CD4-positive, alpha-beta T cell treated with Interleukin-6 at 100 ng/mL for 8 hours (primary cell): Measurements from ENCODE around the gene NPS.

ENCODE experiments used
- DNase-seq: peaks from one replicate; pipeline ENCODE4 v3.0.0-alpha.2; 2020; ENCODE audit warnings: mixed read lengths, low spot score

The NPS gene

GRCh38 chr10:127549009-127549408 lies at the start of gene NPS:
NPS (plus strand) TSS chr10:127549309; CDS start chr10:127549369, 60 bp downstream.
- DNase-seq, result no peak

DNA sequence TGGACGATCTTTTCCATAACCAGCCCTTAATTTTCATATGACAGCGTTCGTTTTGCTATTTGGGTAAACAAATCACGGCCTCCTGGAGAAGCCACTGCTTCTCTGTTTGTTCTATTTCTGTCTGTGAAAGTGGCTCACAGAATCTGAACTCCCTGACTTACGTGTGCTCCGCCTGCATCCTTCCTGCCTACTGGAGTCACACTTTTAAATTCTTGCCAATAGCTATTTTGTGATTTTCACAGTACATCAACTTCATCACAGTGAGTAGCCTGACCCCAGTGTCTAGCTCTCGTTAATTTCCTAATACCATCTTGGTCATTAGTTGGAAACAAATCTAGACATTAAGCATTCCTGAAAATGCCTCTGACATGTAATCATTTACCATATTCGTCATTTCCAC lies 49.0 kb upstream of the NPS start:
- no peak for DNase-seq

- no peak for DNase-seq
Observed at GRCh38 chr10:127506094-127506493, 43.0 kb upstream of the NPS start.

GRCh38 chr10:127522298-127522697 lies 26.8 kb upstream of the NPS start:
- DNase-seq, result no peak

DNA sequence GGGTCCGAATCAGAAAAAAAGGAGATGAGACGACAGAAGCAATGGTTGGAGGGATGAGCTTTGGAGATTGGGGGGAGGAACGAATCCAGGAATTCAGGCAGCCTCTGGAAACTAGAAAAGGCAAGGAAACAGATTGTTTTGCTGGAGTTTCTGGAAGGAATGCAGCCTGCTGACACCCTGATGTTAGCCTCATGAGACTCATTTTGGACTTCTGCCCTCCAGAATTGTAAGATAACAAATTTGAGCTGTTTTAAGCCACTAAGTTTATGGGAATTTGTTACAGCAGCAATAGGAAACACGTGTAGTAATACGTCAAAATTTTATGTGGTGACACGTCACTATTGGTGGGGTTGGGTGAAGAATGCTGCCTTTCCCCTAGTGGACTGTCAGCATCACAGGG lies 25.6 kb upstream of the NPS start:
- DNase-seq, result no peak

DNA sequence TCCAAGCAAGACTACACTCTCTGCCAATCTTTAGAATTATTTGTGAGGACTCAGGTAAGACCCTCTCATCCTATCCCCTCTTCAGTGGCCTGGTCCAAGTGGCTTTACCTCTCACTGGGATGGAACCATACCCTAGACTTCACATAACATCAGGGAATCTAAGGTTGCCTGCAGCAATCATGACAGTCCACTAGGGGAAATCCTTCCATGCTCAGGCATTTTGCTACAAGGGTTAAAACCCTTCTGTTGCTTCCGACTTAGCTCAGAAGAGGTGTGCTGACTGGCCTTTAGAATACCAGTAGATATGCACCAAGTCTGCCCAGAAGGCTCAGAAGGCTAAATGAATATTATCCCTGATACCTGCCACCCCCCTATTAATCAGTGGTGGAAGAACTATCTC lies 24.9 kb upstream of the NPS start:
- DNase-seq, result no peak

DNA sequence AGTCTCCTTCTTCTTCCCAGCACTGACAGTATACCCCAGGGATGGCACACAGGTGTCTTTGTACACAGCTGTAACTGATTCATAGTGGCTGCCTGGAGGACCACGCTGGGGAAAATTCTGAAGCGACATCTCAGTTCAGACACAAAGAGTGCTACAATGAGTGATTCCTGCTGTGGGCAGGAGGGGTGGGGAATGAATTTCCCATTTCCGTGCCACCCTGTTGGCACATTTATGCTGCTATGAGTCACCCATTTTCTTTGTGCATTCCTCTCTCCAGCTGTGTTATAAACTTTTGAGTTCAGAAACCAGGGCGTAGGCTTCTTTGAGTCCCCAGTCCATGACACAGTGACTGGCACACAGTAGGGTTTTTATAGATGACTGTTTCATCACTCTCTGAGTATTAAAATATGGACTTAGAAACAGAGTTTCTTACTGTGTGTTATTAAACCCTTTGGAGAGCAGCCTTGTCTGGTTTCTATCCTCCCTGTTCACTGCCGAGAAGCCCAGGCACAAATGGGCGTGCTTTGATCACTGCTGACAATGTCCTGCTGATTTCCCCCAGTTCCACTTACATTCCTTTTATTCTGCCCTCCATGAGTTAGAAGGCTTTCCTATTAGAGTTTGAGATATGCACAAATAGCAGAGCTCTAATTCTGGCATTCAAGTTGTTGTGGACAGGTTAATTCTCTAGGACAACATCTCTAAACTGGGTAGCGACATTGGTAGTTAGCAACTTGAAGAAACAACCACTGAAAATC lies 24.0 kb upstream of the NPS start:
- DNase-seq, result no peak

DNA sequence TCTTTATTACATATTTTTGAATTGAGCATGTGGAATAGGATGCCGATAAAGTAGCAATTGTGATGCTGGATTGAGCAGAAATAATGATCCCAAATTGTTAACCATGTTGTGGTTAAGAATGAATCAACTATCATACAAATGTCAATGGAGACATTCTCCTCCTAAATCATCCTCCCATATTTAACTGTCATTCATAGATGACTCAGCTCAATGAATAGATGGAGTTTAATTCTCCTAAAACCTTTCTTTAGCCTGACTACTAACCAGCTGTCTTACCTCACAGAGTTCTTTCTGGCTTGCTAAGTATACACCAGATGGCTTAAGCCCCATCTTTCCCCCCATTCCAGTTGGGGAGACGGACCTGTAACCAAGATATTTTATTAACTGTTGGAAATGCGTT lies 23.4 kb upstream of the NPS start:
- no peak for DNase-seq

GRCh38 chr10:127526161-127526560 lies 22.9 kb upstream of the NPS start:
- no peak for DNase-seq

GRCh38 chr10:127527320-127527719 lies 21.8 kb upstream of the NPS start:
- no peak for DNase-seq

- DNase-seq, result no peak
Observed at GRCh38 chr10:127527891-127528290, 21.2 kb upstream of the NPS start.

GRCh38 chr10:127532193-127532592 lies 16.9 kb upstream of the NPS start:
- DNase-seq, result no peak

DNA sequence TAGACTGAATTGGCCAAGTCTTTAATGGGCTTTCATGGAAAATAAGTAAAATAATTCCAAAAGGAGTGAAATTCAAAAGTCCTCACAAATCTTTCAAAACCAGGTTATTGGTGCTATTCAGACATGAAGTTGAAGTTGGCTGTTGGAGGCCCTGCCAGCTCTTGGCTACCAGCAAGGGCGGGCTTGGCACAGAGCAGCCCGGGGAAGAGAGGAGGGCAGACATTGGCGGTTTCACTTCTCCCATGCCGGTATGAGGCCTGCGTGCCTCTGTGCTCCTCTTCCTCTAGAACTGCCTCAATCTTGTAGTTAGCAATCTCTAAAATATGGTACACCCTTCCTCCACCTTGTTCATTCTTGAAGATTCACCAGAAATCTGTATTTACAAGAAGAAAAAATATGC lies 16.4 kb upstream of the NPS start:
- no peak for DNase-seq

DNA sequence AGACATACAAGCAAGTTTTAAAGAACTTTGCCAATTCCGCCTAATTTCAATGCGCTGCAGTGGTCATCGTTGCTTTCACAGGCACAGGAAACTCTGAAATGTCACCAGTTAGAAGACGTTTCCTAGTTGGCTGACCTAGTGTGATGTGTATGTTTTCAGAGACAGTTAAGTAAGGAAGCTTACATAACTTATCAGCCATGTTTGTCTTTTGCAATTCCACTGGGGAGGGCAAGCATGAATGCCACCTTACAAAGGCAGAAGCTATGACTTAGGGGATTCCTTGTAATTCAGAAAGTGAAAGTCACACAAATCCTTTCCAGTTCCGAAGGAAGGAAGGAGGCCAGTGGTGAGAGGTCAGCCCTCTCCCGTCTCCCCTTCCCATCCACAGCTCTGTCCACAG lies 15.0 kb upstream of the NPS start:
- no peak for DNase-seq

GRCh38 chr10:127534496-127534895 lies 14.6 kb upstream of the NPS start:
- no peak for DNase-seq

- no peak for DNase-seq
Observed at GRCh38 chr10:127535802-127536515, 13.2 kb upstream of the NPS start.

DNA sequence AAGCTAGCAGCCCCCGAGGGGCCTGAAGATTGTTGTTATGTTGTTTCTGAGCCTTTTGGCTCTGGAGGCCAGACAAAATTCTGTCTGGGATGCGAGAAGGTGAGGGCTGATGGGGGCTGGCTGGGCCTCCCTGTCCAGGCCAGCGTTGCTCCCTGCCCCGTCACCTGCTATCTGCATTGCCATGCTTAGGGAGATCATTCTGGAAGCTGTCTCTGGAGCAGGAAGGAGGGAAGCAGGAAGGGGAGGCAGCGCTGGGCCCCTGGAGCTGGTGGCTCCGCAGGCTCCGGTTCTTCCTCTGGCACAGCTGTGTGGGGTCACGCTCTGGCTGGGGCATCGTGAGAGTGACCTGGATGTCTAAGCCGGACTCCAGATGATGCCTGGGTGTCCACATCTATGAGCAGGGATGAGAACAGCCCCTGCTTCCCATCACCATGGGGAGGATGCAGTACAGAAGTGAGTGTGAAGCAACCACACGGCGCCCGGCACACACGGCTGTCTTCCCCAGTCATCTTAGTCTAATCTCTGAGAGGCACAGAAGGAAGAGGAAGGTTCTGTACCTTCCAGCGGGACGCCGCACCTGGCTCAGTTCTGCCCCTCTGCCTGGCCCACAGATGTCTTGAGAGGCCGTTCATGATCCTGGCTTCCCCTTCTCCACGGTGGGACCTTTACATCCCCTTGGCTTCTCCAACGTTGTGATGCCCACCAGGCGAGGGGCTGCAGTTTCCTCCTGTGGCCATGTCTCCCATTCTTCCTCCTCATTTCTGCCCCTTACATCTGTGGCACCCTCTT lies 11.9 kb upstream of the NPS start:
- no peak for DNase-seq

GRCh38 chr10:127537924-127538323 lies 11.2 kb upstream of the NPS start:
- DNase-seq, result no peak

GRCh38 chr10:127548022-127548421 lies 1.1 kb upstream of the NPS start:
- DNase-seq, result no peak

- no peak for DNase-seq
Observed at GRCh38 chr10:127550861-127551260, 1.8 kb downstream of the NPS start.

- DNase-seq, result no peak
Observed at GRCh38 chr10:127552446-127552845, 3.3 kb downstream of the NPS start.

GRCh38 chr10:127553417-127553816 lies 4.3 kb downstream of the NPS start:
- no peak for DNase-seq

GRCh38 chr10:127556916-127557315 lies 7.8 kb downstream of the NPS start:
- no peak for DNase-seq
